ENCODE data around the gene SLC30A2.

SLC30A2 gene

DNA sequence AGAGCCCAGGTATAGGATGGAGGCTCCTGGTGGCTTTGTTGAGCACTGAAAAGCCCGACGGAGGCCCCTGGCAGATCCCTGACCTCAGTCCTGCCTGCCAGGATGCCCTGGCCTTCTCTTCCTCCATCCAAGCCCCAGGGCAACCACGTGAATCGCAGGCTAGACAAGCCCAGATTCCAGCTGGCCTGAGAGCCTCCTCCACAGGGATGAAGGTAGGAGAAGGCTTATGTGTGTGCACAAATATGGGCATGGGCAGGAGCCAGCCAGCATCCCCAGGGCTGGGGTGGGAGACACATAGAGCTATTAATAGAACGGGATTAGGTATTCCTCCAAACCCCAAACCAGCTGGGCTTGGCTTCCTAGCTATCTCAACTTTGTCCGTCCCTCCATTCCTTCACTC lies 28.3 kb downstream of the SLC30A2 start:
- no peak for TF ChIP-seq EZH2phosphoT487 (IDR thresholded peaks at IDR 0.05; ENCODE audit: low read length)
- TF ChIP-seq, protein P1, sequence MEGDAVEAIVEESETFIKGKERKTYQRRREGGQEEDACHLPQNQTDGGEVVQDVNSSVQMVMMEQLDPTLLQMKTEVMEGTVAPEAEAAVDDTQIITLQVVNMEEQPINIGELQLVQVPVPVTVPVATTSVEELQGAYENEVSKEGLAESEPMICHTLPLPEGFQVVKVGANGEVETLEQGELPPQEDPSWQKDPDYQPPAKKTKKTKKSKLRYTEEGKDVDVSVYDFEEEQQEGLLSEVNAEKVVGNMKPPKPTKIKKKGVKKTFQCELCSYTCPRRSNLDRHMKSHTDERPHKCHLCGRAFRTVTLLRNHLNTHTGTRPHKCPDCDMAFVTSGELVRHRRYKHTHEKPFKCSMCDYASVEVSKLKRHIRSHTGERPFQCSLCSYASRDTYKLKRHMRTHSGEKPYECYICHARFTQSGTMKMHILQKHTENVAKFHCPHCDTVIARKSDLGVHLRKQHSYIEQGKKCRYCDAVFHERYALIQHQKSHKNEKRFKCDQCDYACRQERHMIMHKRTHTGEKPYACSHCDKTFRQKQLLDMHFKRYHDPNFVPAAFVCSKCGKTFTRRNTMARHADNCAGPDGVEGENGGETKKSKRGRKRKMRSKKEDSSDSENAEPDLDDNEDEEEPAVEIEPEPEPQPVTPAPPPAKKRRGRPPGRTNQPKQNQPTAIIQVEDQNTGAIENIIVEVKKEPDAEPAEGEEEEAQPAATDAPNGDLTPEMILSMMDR (IDR thresholded peaks at IDR 0.05; ENCODE audit: low read length): no peak
- TF ChIP-seq EZH2 (optimal IDR thresholded peaks at IDR 0.05; ENCODE audit: low read depth, low read length): no peak
- H3K4me2 ChIP-seq (ENCODE audit: low read depth, low read length): no peak overlapping the region
- H3K4me1 ChIP-seq (ENCODE audit: low read length): peaks cover 6% of the 10 kb centered on the region; the same call in 1 of the 2 replicates
- H3K79me2 ChIP-seq (ENCODE audit: low read length): no peaks in the 10 kb centered on the region
- no peaks in the 10 kb centered on the region for H3K9me3 ChIP-seq (replicated peaks; ENCODE audit: insufficient read depth, low read length)
- no peak overlapping the region for H3K9ac ChIP-seq (ENCODE audit: low read length)
- DNase-seq: no peak
- no peaks in the 10 kb centered on the region for H3K27me3 ChIP-seq (replicated peaks; ENCODE audit: insufficient read depth, low read length)
- H2AFZ ChIP-seq (ENCODE audit: low read length): no peak overlapping the region
- H4K20me1 ChIP-seq (ENCODE audit: insufficient read depth, low read length): no peaks in the 10 kb centered on the region
- H3K4me3 ChIP-seq (ENCODE audit: low read length): no peak overlapping the region
- no peaks in the 10 kb centered on the region for H3K36me3 ChIP-seq (replicated peaks; ENCODE audit: insufficient read depth, low read length)
- H3K9me2 ChIP-seq (replicated peaks; ENCODE audit: insufficient read depth, low read length): no peaks in the 10 kb centered on the region
- H3F3A ChIP-seq (ENCODE audit: insufficient read depth, low read length): no peaks in the 10 kb centered on the region
- no peak overlapping the region for H3K27ac ChIP-seq (ENCODE audit: low read length)

DNA sequence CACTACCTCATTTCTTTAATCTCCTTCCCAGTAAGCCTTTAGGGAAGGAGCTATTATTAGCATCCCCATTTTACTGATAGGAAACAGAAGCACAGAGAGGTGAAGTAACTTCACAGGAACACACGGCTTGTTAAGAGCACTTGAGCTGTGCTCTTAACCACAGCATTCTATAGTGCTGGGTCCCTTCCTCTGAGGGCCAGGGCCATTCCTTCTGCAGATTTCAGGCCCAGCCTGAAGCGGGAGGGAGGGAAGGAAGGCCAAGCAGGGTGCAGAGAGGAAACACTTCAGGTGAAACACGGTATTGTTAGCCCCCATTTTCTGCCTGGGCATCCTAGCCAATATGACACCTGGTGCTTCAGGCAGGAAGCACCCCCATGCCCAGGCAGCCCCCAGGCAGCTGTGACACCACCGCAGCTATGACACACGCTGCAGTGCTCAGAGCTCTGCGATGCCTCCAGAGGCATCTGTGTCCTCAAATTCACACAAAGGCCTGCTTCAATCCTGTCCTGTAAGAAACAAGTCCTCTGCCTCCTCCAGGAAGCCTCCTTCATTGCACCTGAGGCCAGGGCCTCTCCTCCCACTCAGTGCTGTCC lies 28.9 kb downstream of the SLC30A2 start:
- H3K4me2 ChIP-seq (ENCODE audit: low read depth, low read length): no peak overlapping the region
- H3K4me3 ChIP-seq (ENCODE audit: low read length): no peak overlapping the region
- DNase-seq: no peak
- no peak overlapping the region for H3K27ac ChIP-seq (ENCODE audit: low read length)
- H2AFZ ChIP-seq (ENCODE audit: low read length): no peak overlapping the region
- H3K4me1 ChIP-seq (ENCODE audit: low read length): peaks cover 6% of the 10 kb centered on the region; the same call in 1 of the 2 replicates
- H3K9me2 ChIP-seq (replicated peaks; ENCODE audit: insufficient read depth, low read length): no peaks in the 10 kb centered on the region
- H3K9me3 ChIP-seq (replicated peaks; ENCODE audit: insufficient read depth, low read length): no peaks in the 10 kb centered on the region
- TF ChIP-seq EZH2 (optimal IDR thresholded peaks at IDR 0.05; ENCODE audit: low read depth, low read length): no peak
- no peak for TF ChIP-seq EZH2phosphoT487 (IDR thresholded peaks at IDR 0.05; ENCODE audit: low read length)
- TF ChIP-seq, protein P1 (IDR thresholded peaks at IDR 0.05; ENCODE audit: low read length): no peak
- no peaks in the 10 kb centered on the region for H3K36me3 ChIP-seq (replicated peaks; ENCODE audit: insufficient read depth, low read length)
- H3K79me2 ChIP-seq (ENCODE audit: low read length): no peaks in the 10 kb centered on the region
- no peaks in the 10 kb centered on the region for H3F3A ChIP-seq (ENCODE audit: insufficient read depth, low read length)
- H3K27me3 ChIP-seq (replicated peaks; ENCODE audit: insufficient read depth, low read length): no peaks in the 10 kb centered on the region
- H3K9ac ChIP-seq (ENCODE audit: low read length): no peak overlapping the region
- no peaks in the 10 kb centered on the region for H4K20me1 ChIP-seq (ENCODE audit: insufficient read depth, low read length)

DNA sequence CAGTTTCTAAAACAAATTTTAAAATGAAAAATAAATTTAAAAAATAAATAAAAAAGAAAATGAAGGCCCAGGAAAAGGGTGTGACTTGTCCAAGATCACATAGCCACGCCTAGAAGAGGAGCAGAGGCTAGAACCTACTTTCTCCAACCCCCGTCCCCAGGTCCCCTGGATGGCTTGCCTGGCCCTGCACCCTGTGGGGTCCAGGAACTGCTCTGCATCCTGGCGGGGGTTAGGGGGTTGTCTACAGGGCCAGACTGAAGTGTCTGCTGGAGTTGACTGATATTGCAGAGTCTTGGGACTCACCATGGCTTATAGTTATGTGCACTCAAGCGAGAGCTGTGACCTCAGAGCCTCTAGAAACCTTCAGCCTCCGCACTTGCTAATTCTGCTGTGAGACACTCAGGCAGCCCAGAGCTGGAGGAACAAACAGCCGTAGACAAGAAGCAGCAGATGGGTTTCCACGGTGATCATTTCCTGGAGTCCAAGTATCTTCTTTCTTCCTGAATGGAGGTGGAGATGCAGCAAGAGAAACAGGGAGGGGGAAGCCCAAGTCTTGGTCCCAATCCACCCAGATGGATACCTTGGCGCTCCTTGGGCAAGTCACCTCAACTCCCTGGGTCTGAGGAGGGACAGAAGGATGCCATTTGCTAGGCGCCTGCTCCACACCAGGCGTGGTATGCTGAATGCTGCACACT lies 29.5 kb downstream of the SLC30A2 start:
- H3F3A ChIP-seq (ENCODE audit: insufficient read depth, low read length): no peaks in the 10 kb centered on the region
- H3K27ac ChIP-seq (ENCODE audit: low read length): no peak overlapping the region
- no peak overlapping the region for H3K4me2 ChIP-seq (ENCODE audit: low read depth, low read length)
- no peak overlapping the region for H2AFZ ChIP-seq (ENCODE audit: low read length)
- no peak overlapping the region for H3K9ac ChIP-seq (ENCODE audit: low read length)
- no peak for DNase-seq
- H3K4me1 ChIP-seq (ENCODE audit: low read length): peaks cover 6% of the 10 kb centered on the region; the same call in 1 of the 2 replicates
- TF ChIP-seq EZH2phosphoT487 (IDR thresholded peaks at IDR 0.05; ENCODE audit: low read length): no peak
- TF ChIP-seq, protein P1 (IDR thresholded peaks at IDR 0.05; ENCODE audit: low read length): no peak
- TF ChIP-seq EZH2 (optimal IDR thresholded peaks at IDR 0.05; ENCODE audit: low read depth, low read length): no peak
- H3K27me3 ChIP-seq (replicated peaks; ENCODE audit: insufficient read depth, low read length): no peaks in the 10 kb centered on the region
- no peaks in the 10 kb centered on the region for H3K79me2 ChIP-seq (ENCODE audit: low read length)
- no peaks in the 10 kb centered on the region for H3K36me3 ChIP-seq (replicated peaks; ENCODE audit: insufficient read depth, low read length)
- no peak overlapping the region for H3K4me3 ChIP-seq (ENCODE audit: low read length)
- no peaks in the 10 kb centered on the region for H3K9me3 ChIP-seq (replicated peaks; ENCODE audit: insufficient read depth, low read length)
- H4K20me1 ChIP-seq (ENCODE audit: insufficient read depth, low read length): no peaks in the 10 kb centered on the region
- H3K9me2 ChIP-seq (replicated peaks; ENCODE audit: insufficient read depth, low read length): no peaks in the 10 kb centered on the region

All from MM.1S (cell line).